AG10803 (cell line): ENCODE results near the gene TNIP1.

Source experiments
- DNase-seq: peaks from one replicate; pipeline ENCODE4 v3.0.0; 2010; ENCODE audit warnings: low read depth
- H3K4me3 ChIP-seq: 2 replicates; pipeline ENCODE4 v1.5.1; 2011; ENCODE audit warnings: mild to moderate bottlenecking, low read length, control low read depth
- TF ChIP-seq, protein P1 (sequence below): conservative IDR thresholded peaks from 2 replicates; pipeline ENCODE4 v1.5.1; 2011; ENCODE audit warnings: mild to moderate bottlenecking, low read length, control low read depth, inconsistent platforms

TNIP1 gene

DNA sequence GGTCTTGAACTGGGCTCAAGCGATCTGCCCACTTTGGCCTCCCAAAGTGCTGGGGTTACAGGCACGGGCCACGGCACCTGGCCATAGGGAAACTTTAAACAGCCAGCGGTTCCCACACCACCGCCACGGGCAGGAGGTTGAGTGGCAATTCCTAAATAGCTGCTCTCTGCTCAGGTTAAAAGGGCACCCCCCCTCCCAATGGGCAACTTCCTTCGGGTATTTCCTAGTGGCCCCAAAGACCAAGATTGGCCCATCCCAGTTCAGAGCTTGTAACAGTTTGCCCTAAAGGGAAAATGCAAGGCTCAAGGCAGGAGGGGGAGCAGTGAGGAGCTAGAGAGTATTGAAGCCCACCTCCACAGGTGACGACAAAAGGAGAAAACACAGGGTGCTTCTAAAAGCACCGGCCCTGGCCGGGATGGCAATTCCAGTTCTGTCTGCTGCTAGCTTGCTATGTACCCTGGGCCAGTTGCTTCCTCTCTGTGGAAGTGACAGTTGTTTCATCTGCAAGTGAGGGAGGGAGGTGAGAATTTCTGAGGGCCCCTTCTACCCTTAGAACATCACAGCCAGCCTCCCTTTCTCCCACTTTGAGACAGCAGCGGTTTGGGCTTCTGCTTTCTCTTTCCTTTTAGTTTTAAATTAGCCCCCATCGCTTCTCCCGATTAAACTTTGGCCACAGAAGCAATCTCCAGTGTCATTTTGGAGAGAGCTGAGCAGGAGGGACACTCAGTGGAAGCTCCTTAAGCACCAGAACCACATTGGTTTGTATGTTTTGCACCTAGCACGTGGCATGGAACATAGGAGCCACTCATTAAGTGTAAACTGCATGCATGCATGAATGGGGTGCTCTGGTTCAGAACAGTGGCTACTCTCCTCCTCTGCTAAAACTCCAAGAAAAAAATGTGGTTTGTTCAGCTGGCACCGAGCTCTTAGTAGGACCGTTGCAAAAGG lies 17.3 kb upstream of the TNIP1 start:
- TF ChIP-seq, protein P1, sequence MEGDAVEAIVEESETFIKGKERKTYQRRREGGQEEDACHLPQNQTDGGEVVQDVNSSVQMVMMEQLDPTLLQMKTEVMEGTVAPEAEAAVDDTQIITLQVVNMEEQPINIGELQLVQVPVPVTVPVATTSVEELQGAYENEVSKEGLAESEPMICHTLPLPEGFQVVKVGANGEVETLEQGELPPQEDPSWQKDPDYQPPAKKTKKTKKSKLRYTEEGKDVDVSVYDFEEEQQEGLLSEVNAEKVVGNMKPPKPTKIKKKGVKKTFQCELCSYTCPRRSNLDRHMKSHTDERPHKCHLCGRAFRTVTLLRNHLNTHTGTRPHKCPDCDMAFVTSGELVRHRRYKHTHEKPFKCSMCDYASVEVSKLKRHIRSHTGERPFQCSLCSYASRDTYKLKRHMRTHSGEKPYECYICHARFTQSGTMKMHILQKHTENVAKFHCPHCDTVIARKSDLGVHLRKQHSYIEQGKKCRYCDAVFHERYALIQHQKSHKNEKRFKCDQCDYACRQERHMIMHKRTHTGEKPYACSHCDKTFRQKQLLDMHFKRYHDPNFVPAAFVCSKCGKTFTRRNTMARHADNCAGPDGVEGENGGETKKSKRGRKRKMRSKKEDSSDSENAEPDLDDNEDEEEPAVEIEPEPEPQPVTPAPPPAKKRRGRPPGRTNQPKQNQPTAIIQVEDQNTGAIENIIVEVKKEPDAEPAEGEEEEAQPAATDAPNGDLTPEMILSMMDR, result no peak
- no peak for DNase-seq
- H3K4me3 ChIP-seq, result no peak overlapping the region

DNA sequence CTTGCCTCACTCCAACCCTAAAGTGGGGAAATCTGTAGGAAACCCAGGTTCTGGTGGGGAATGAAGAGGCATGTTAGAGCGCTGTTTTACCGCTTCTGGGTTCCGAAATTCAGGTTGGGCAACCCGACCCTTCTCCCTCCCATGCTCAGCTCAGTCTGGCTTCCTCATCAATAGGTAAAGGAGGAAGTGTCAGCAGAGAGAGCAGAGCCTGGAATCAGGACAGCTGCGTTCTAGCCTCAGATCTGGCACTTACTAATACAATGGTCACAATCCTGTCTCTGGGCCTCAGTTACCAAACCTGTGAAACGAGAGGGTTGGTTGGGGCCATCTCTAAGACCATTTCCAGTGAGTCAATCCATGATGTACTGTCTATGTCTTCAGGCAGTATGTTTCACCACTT lies 16.2 kb upstream of the TNIP1 start:
- no peak for DNase-seq
- H3K4me3 ChIP-seq, result no peak overlapping the region
- TF ChIP-seq, protein P1, result no peak

DNA sequence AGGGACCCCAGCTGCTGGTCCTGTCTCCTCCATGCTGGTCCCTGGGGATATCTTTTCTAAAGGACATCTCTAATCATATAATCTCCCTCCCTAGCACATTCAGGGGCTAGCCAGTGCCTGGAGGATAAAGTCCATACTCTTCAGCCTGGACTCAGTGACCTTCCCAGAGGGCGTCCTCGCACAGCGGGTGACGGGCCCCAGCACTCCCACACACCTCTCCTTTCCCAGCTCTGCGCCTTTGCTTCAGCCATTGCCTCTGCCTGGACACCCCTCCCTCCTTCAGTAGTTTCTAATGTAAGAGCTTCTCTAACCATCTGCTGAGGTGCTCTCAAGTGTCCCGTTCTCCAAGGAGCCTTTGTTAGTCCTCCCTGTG lies 15.2 kb upstream of the TNIP1 start:
- H3K4me3 ChIP-seq, result no peak overlapping the region
- TF ChIP-seq, protein P1, result no peak

DNA sequence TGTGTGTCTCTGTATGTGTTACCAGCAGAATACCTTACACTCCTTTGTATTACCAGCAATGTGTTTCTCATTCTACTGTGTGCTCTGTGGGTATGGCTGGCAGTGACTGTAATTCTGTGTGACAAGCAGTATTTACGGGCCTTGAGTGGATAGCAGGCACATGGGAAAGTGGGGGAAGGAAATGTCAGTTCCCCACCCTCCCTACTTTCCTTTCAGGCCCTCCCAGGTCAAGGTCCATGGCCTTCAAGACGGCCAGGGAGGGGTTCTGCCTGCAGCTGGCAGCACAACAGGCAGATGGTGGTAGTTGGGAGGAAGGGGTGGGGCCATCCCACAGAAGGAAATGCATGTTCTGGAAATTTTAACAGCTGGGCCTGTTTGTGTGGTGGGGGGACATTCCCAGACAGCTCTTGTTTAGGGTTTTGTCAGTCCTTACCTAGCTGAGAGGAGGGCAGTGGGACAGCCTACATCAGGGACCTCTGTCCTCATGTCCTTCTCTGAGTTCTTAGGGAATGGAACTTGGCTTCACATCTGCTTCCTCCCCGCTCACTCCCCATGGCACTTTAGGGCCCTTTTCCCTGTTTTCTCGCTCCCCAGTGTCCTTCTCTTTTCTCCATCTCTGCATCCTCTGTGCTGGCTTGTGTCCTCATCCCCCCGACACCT lies 14.6 kb upstream of the TNIP1 start:
- TF ChIP-seq, protein P1, result no peak
- H3K4me3 ChIP-seq, result no peak overlapping the region
- peak; percentile 51 for DNase-seq

More for the DNA sequence above, 15.2 kb upstream of the TNIP1 start:
- no peak for DNase-seq

DNA sequence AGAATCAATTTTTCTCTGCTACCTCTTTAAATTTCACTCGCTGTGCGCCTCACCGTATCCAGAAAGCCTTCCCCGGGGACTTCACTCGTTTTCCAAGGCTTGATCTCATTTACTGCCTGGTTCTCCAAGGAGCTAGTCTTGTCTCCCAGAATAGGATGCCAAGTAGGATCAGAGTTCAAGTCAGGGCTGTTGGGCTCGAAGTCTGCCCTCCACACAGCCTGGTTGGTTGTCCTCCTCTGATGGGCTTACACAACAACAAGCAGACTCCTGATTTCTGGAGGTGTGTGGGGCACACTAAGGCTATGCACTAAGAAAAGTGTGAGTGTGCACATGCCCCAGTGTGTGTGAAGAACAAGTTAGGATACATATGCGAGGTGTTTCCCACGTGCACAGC lies 14.0 kb upstream of the TNIP1 start:
- TF ChIP-seq, protein P1, result no peak
- DNase-seq, result peak; percentile 50
- H3K4me3 ChIP-seq, result no peak overlapping the region

DNA sequence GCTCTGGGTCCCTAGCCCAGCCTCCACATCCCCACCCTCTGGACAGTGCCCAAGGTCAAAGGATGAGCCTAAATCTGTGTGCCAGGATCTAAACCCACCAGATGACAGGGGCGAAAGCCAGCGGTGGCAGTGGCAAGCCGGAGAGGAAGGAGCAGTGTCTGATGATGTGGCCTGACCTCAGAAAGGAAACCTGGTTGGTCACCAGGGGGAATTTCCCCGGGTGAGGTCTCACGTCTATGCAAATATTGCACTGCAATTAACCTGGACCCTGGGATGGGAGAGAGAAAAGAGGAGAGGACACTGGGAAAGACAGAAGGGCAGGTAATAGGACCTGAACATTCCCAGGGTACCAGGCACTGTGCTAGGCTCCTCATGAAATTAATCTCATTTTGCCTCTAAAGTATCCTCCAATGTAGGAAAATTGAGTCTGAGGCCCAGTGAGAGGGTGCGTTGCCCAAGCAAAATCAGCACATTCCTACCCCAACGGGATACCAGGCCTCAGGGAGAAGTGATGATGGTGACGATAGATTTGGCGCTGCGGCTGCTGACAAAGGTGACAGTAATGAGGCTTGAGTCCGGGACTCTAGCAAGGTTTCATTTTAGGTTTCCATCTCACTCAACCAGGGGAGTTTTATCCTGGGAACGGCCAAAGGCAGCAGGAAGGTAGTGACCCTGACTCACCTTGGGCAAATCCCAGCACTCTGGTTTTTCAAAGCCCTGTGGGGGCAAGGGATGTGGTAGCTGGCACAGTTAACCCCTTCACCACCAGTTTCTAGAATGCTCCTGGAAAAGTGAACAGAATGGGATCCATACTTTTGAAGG lies 13.4 kb upstream of the TNIP1 start:
- H3K4me3 ChIP-seq, result no peak overlapping the region; the same call in 1 of the 2 replicates
- TF ChIP-seq, protein P1, result no peak
- DNase-seq, result no peak
